GM04504 (cell line): ENCODE data around the gene BAHCC1.

Experiments
- DNase-seq: peaks from one replicate; pipeline ENCODE4 v3.0.0-alpha.2; 2012; ENCODE audit warnings: low read depth

Gene BAHCC1

DNA sequence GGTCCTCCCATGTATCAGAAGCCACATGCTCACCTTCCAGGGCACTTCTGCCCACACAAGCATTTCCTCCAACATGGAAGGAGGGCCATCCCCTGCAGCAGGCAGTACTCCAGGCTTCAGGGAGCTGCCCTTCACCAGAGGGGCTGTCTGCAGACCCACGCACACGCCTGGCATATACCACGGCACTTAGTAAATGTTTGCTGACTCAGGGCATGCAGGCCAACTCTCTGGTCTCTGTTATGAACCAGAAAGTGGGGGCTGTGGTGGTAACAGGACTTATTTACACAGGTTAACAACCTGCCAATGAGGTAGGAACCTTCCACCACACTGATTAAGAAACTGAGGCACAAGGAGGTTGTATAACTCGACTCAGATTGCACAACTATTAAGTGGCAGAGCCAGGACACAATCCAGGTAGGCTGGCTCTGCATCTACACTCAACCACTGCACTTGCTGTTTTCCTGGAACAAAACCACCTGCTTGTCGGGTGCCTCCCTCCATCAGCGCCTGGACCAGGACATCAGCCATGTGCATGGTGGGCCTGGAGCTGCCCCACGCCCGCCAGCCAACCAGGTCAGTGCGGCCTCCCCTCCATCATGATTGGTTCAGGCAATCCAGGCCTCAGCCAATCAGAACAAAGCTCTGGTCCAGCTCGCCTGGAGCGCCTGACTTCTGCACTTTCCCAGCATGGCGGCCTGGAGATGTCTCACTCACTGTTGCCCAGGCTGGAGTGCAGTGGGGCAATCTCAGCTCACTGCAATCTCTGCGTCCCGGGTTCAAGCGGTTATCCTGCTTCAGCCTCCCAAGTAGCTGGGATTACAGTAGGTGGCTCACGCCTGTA is 98.2 kb downstream of the BAHCC1 start:
- no peak for DNase-seq

- no peak for DNase-seq
These were observed 99.5 kb downstream of the BAHCC1 start for GRCh38 chr17:81494626-81495377.

- no peak for DNase-seq
These were observed 103.8 kb downstream of the BAHCC1 start for GRCh38 chr17:81498953-81499600.

GRCh38 chr17:81499601-81499970 is 104.3 kb downstream of the BAHCC1 start:
- no peak for DNase-seq

DNA sequence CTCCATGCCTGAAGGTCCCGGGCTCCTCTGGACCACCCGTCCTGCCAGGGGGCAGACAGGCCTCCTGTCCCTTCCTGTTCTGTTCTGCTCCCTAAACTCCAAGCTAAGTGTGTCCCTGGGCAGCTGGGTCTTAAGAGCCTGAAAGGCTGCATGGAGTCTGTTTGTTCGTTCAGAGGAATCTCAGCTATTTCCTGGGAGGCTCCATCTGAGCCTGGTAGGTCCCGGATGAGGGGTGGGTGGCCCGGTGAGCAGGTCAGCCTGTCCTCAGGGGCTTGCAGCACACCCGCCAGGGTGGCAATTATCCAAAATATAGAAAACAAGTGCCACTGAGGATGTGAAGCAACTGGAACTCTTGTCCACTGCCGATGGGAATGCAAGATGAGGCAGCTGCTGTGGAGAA is 104.8 kb downstream of the BAHCC1 start:
- DNase-seq: no peak

DNA sequence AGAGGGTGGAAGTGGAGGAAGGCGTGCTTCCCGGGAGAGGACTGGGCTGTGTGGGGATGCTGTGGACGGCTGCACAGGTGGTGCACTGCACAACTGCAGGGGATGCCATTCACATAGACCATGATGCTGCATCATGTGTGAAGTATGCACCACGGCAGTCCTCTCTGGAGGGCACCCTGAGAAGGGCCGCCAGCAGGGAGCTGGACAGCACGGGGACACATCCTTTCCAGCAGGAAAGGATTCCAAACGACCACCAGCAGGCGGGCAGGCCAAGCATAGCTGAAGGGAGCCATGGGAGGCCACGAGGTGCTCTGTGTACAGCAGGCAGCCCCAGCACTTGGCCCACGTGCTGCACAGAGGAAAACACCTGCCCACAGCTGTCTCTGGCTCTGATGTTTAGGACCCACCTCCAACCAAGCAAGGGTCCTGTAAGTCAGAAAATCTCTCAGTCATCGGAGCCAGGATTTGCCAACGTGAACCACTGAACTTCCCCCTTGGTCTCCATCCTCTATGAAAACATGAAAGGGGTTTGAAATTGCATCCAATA is 107.3 kb downstream of the BAHCC1 start:
- no peak for DNase-seq

DNA sequence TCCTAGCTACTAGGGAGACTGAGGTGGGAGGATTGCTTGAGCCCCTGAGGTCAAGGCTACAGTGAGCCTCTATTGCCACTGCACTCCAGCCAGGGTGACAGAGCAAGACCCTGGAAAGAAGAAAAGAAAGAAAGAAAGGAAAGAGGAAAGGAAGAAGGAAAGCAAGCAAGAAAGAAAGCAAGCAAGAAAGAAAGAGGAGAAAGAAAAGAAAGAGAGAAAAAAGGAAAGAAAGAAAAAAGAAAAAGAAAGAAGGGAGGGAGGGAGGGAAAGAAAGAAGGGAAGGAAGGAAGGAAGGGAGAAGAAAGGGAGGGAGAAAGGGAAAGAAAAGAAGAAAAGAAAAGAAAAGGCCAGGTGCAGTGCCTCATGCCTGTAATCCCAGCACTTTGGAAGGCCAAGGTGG is 108.4 kb downstream of the BAHCC1 start:
- no peak for DNase-seq

DNA sequence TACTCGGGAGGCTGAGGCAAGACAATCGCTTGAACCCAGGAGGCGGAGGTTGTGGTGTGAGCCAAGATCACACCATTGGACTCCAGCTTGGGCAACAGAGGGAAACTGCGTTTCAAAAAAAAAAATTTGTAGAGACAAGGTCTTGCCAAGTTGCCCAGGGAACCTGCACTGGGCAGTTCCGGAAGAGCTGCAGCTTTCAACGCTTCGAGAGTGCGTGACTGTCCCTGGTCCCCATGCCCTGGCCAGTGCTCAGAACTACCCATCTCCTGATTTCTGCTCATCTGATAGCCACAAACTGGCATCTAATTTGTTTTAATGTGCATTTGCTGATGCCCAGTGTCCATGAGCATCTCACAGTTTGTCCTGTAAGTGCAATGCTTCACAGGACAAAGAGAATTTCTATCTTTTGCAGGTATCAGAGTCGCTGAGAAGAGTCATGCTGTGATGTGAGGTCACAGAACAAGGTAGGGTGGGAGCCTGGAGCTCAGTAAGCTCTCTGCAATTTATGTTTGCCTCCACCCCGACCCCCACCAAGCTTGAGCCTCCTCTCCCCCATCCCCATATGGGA is 113.5 kb downstream of the BAHCC1 start:
- DNase-seq: no peak

GRCh38 chr17:81509207-81509971 is 114.1 kb downstream of the BAHCC1 start:
- no peak for DNase-seq

DNA sequence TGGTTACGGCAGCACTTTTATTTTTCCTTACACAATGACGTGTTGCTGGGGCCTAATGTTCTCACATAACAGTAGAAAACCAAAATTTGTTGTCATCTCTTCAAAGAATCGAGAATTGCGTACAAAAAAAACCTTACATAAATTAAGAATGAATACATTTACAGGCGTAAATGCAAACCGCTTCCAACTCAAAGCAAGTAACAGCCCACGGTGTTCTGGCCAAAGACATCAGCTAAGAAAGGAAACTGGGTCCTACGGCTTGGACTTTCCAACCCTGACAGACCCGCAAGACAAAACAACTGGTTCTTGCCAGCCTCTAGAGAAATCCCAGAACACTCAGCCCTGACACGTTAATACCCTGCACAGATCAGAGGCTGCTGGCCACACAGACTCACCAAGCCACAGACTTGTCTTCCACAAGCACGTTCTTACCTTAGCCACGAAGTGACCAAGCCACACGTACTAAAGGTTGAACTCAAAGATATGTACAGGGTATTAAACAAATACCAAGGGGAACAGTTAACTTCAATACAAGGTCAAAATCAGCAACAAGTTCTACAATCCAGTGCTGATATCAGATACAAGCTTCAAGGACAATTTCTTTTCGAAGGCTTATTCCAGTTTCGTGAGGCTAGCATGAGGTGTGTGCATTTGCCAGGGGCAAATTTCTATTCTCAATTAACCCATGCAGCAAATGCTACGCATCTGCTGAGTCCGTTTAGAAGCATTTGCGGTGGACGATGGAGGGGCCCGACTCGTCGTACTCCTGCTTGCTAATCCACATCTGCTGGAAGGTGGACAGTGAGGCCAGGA is 114.9 kb downstream of the BAHCC1 start:
- DNase-seq: no peak

DNA sequence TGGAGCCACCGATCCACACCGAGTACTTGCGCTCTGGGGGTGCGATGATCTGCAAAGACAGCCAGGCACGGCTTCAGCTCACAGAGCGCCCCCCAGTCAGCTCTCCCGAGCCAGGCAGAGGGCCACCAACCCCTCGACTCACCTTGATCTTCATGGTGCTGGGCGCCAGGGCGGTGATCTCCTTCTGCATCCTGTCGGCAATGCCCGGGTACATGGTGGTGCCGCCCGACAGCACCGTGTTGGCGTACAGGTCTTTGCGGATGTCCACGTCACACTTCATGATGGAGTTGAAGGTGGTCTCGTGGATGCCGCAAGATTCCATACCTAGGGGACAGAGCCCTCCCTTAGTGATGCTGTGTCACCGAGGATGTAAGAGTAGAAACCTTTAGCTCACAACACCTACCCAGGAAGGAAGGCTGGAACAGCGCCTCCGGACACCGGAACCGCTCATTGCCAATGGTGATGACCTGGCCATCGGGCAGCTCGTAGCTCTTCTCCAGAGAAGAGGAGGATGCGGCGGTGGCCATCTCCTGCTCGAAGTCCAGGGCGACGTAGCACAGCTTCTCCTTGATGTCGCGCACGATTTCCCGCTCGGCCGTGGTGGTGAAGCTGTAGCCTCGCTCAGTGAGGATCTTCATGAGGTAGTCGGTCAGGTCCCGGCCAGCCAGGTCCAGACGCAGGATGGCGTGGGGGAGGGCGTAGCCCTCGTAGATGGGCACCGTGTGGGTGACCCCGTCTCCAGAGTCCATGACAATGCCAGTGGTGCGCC is 115.7 kb downstream of the BAHCC1 start:
- no peak for DNase-seq

DNA sequence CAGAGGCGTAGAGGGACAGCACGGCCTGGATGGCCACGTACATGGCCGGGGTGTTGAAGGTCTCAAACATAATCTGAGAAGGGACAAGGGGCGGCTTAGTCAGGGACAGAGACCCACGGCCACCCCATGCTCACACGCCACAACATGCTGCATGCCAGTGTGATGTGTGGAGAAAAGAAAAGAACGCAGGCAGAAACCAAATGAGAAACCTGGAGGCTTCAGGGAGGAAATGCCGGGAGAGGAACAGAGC is 116.2 kb downstream of the BAHCC1 start:
- DNase-seq: no peak

DNA sequence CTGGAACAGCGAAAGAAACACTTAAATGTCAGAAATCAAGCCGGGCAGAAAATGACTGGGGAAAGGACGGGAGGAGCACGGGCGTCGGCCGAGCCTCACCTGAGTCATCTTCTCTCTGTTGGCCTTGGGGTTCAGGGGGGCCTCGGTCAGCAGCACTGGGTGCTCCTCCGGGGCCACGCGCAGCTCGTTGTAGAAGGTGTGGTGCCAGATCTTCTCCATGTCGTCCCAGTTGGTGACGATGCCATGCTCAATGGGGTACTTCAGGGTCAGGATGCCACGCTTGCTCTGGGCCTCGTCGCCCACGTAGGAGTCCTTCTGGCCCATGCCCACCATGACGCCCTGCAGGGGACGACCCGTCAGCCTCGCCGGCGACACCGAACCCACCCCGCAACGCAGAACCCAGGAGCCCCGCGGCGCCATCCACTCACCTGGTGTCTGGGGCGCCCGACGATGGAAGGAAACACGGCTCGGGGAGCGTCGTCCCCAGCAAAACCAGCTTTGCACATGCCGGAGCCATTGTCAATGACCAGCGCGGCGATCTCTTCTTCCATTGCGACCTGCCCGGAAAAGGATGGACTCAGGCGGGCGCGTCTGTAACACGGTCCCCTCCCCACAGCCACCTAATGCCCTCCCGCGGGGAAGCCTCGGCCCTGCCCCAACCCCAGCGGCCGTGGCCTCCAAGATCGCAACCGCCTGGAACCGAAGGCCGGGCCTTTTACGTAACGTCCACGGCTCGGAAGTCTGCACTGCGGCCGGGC is 116.7 kb downstream of the BAHCC1 start:
- no peak for DNase-seq

- peak; percentile 90 for DNase-seq
These were observed 117.5 kb downstream of the BAHCC1 start, which contains the start of gene ACTG1 for GRCh38 chr17:81512562-81513371. Gene ACTG1, minus strand, starts transcription at chr17:81512799. Its CDS starts 445 bp downstream, at chr17:81512354.

DNA sequence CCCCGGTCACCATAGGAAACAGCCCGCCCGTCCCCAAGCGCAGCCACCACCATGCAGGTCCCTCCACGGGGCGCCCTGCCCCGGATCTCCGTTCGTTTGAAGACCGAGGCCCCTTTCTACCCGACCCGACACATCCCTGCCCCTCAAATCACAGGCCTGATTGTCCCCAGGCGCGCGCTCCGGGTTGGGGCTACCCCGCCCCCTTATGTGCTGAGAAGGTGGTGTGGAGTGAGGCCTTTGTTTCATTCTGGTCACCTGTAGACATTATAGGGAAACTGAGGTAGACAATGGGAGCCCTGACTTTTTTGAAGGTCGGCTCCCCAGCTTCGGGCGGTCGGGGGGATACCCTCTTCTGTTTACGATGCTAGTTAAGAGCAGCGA is 118.1 kb downstream of the BAHCC1 start:
- no peak for DNase-seq

GRCh38 chr17:81513753-81514488 is 118.7 kb downstream of the BAHCC1 start:
- DNase-seq: no peak

GRCh38 chr17:81514489-81514738 is 119.2 kb downstream of the BAHCC1 start:
- DNase-seq: no peak
